H1 (cell line): ENCODE results near the gene SSTR5.

Experiments used
- CEBPB ChIP-seq: IDR thresholded peaks from 2 replicates; pipeline ENCODE4 v1.6.1; 2012; ENCODE audit warnings: low read depth, low read length
- POLR2AphosphoS5 ChIP-seq: IDR thresholded peaks from 2 replicates; pipeline ENCODE4 v1.6.1; 2011; ENCODE audit warnings: low read depth, low read length
- POU5F1 ChIP-seq: IDR thresholded peaks from 2 replicates; pipeline ENCODE4 v1.6.1; 2011; ENCODE audit warnings: low read depth, mild to moderate bottlenecking, low read length, moderate library complexity
- SAP30 ChIP-seq: fragments of 300-600 bp; sonication (generic); IDR thresholded peaks from 2 replicates; pipeline ENCODE4 v1.7.1; 2012; ENCODE audit warnings: low read length, moderate library complexity, mild to moderate bottlenecking, inconsistent platforms; ENCODE audit not compliant: insufficient read depth, insufficient replicate concordance

GRCh38 chr16:1116693-1117077 lies 44.1 kb downstream of the SSTR5 start:
- TF ChIP-seq CEBPB (no peak), POLR2AphosphoS5 (no peak), POU5F1 (no peak), SAP30 (no peak)
